Endothelial cell of umbilical vein (primary cell): Measurements from ENCODE around the gene IMPACT. TPM values are rescaled to one million over a fixed set of nuclear protein-coding genes. Genes with fewer than 3 reads are reported as not detected.

ENCODE experiments used
- BruUV-seq: library from RNA; stranded (reverse); fragments of 400-500 nt; replicated peaks from 2 replicates; lab custom pipeline; 2021; lab: Mats Ljungman, UMichigan
- CTCF ChIA-PET: fragments of 300-600, 350-600 bp; sonication (Branson Sonifier 250); formaldehyde crosslinking; loops from one replicate; lab custom pipeline; 2021; ENCODE audit warnings: antibody characterized with exemption, inconsistent platforms; lab: Charles Lee
- POLR2A ChIA-PET: fragments of 300-600, 350-600 bp; sonication (Branson Sonifier 250); formaldehyde crosslinking; loops from one replicate; lab custom pipeline; 2021; ENCODE audit warnings: antibody characterized with exemption, inconsistent platforms; lab: Charles Lee
- DNase-seq: peaks from one replicate; pipeline ENCODE4 v3.0.0-alpha.2; 2011; ENCODE audit warnings: low read depth, low spot score
- FAIRE-seq: peaks from 2 replicates; lab custom pipeline; 2011; peaks lifted over from hg19 to GRCh38; lab: Jason Lieb, UNC
- H2AFZ ChIP-seq: 2 replicates; pipeline ENCODE4 v1.6.0; 2012; ENCODE audit warnings: low read depth, low read length, control low read depth, inconsistent platforms
- H3K27ac ChIP-seq: 2 replicates; pipeline ENCODE4 v1.5.1; 2011; ENCODE audit warnings: low read depth, mild to moderate bottlenecking, control low read depth, low read length, moderate library complexity; ENCODE audit not compliant: insufficient read depth
- H3K27me3 ChIP-seq, 2 experiments: 2 replicates each; pipeline versions ENCODE4 v1.6.0 to v1.6.1; 2011; ENCODE audit warnings: low read length in 2 of 2, mixed read lengths in 1 of 2; ENCODE audit not compliant: control insufficient read depth in 2 of 2, insufficient read depth in 2 of 2
- H3K36me3 ChIP-seq, 2 experiments: 2 replicates in 1 of 2; 3 replicates in 1 of 2; pipeline ENCODE4 v1.5.1; 2011; ENCODE audit warnings: low read length in 2 of 2, mild to moderate bottlenecking in 1 of 2, moderate library complexity in 1 of 2; ENCODE audit not compliant: control insufficient read depth in 2 of 2, insufficient read depth in 2 of 2; ENCODE audit errors: extremely low read depth in 1 of 2
- H3K4me1 ChIP-seq: 3 replicates; pipeline ENCODE4 v1.5.1; 2011; ENCODE audit warnings: mild to moderate bottlenecking, low read length; ENCODE audit not compliant: control insufficient read depth, insufficient read depth; ENCODE audit errors: extremely low read depth
- H3K4me2 ChIP-seq: 2 replicates; pipeline ENCODE4 v1.6.1; 2011; ENCODE audit warnings: low read length, control low read depth, mixed read lengths; ENCODE audit not compliant: insufficient read depth
- H3K4me3 ChIP-seq, 3 experiments: fragments of 200-600 bp in 1 of 3; sonication (generic), shearing (Covaris generic) in 1 of 3; replicated peaks in 1 of 3; 2 replicates each; pipeline ENCODE4 v1.5.1; 2011 to 2016; ENCODE audit warnings: control low read depth in 3 of 3, low read length in 3 of 3, mild to moderate bottlenecking in 2 of 3, inconsistent platforms in 1 of 3, low read depth in 1 of 3, moderate library complexity in 1 of 3; ENCODE audit not compliant: insufficient read depth in 1 of 3
- H3K79me2 ChIP-seq: 2 replicates; pipeline ENCODE4 v1.6.0; 2012; ENCODE audit warnings: low read length, inconsistent platforms; ENCODE audit not compliant: control insufficient read depth, insufficient read depth
- H3K9ac ChIP-seq: replicated peaks from 2 replicates; pipeline ENCODE3; 2011; ENCODE audit warnings: low read length, control low read depth; ENCODE audit not compliant: insufficient read depth; ENCODE audit errors: extremely low read depth
- H3K9me1 ChIP-seq: replicated peaks from 3 replicates; pipeline ENCODE4 v1.6.0; 2011; ENCODE audit warnings: mild to moderate bottlenecking, low read length; ENCODE audit not compliant: control insufficient read depth, insufficient read depth; ENCODE audit errors: extremely low read depth
- H3K9me3 ChIP-seq: replicated peaks from 2 replicates; pipeline ENCODE4 v1.5.1; 2012; ENCODE audit warnings: low read length, inconsistent platforms; ENCODE audit not compliant: control insufficient read depth, insufficient read depth
- H4K20me1 ChIP-seq: replicated peaks from 2 replicates; pipeline ENCODE3; 2011; ENCODE audit warnings: mild to moderate bottlenecking, low read length; ENCODE audit not compliant: control insufficient read depth, insufficient read depth; ENCODE audit errors: extremely low read depth
- CTCF ChIP-seq, 2 donors: IDR thresholded peaks; 1 replicate in 1 of 2; 2 replicates in 1 of 2; pipeline ENCODE4 v1.5.1; 2011; ENCODE audit warnings: low read length in 2 of 2, mild to moderate bottlenecking in 2 of 2, moderate library complexity in 2 of 2, control low read depth in 1 of 2, inconsistent platforms in 1 of 2, low read depth in 1 of 2; ENCODE audit not compliant: insufficient read depth in 1 of 2; ENCODE audit errors: extremely low read depth in 1 of 2
- EZH2 ChIP-seq: IDR thresholded peaks from 2 replicates; pipeline ENCODE4 v1.6.1; 2012; ENCODE audit warnings: borderline replicate concordance, low read depth, mild to moderate bottlenecking, moderate library complexity, low read length, inconsistent platforms; ENCODE audit not compliant: severe bottlenecking
- FOS ChIP-seq: IDR thresholded peaks from 2 replicates; pipeline ENCODE4 v1.6.1; 2011; ENCODE audit warnings: mild to moderate bottlenecking, low read length, moderate library complexity, borderline replicate concordance; ENCODE audit not compliant: insufficient read depth
- GATA2 ChIP-seq: IDR thresholded peaks from 2 replicates; pipeline ENCODE4 v1.7.0; 2011; ENCODE audit warnings: low read depth, mild to moderate bottlenecking, moderate library complexity, mixed read lengths, low read length; ENCODE audit not compliant: insufficient read length, insufficient read depth
- JUN ChIP-seq: IDR thresholded peaks from 2 replicates; pipeline ENCODE4 v1.6.1; 2011; ENCODE audit warnings: borderline replicate concordance, low read depth; ENCODE audit not compliant: insufficient read length, insufficient read depth
- MAX ChIP-seq: IDR thresholded peaks from 2 replicates; pipeline ENCODE4 v1.6.1; 2011; ENCODE audit not compliant: insufficient read depth, insufficient read length
- MYC ChIP-seq: IDR thresholded peaks from one replicate; pipeline ENCODE4 v1.6.1; 2011; ENCODE audit warnings: mild to moderate bottlenecking, low read depth, low read length
- POLR2A ChIP-seq: IDR thresholded peaks from 2 replicates; pipeline ENCODE4 v1.6.1; 2012; ENCODE audit warnings: low read depth, mild to moderate bottlenecking, control low read depth, low read length
- POLR2AphosphoS5 ChIP-seq: IDR thresholded peaks from 2 replicates; pipeline ENCODE4 v1.6.1; 2012; ENCODE audit warnings: low read depth, mild to moderate bottlenecking, control low read depth, low read length, moderate library complexity; ENCODE audit not compliant: insufficient read depth
- dilution Hi-C: fragments of 300-500 bp; cut with MboI; formaldehyde crosslinking; loops from one replicate; pipeline ENCODE4 v1.15.0; 2019; ENCODE audit warnings: low sequenced_read_pairs; ENCODE audit not compliant: extremely low pct_ligation_motif_present
- intact Hi-C: fragments of 100-400 bp; cut with micrococcal nuclease; formaldehyde crosslinking; loops from one replicate; pipeline ENCODE4 v1.10.0; 2022
- polyA plus RNA-seq, 4 experiments: library from polyadenylated mRNA; depleted of rRNA in 3 of 4; stranded (reverse) in 3 of 4; unstranded in 1 of 4; fragments of >200 nt; gene quantifications; 2 replicates each; pipeline versions ENCODE4 v1.2.1 to v1.2.3, GENCODE V29; 2011 to 2012; ENCODE audit warnings: missing spikeins in 1 of 4
- total RNA-seq: library from RNA; stranded (reverse); gene quantifications from 2 replicates; pipeline ENCODE4 v1.2.3, GENCODE V29; 2021

The IMPACT gene
- total and polyA plus RNA-seq, 2 donors (not counting 3 experiments of a cell fraction or from before 2014, with no cell fraction given): 15.4 to 28.6 TPM

- Histone ChIP-seq H3K36me3 (no peaks in the 10 kb centered on the region), H3K9me1 (no peaks in the 10 kb centered on the region), H3K4me1 (no peaks in the 10 kb centered on the region), H2AFZ (no peak overlapping the region), H3K9me3 (no peaks in the 10 kb centered on the region), H4K20me1 (no peaks in the 10 kb centered on the region), H3K4me3 (no peak overlapping the region), H3K27ac (no peak overlapping the region), H3K27me3 (peaks cover 11 to 21% of the 10 kb centered on the region in 2 experiments), H3K9ac (no peak overlapping the region), H3K79me2 (no peaks in the 10 kb centered on the region), H3K4me2 (no peak overlapping the region)
- dilution Hi-C loops: no loop called here
- intact Hi-C loops: no loop called here
- CTCF ChIA-PET: no interaction called here
- DNase-seq (no peak), FAIRE-seq (no peak)
- POLR2A ChIA-PET: no interaction called here
- no peak for TF ChIP-seq MAX
- no peak for TF ChIP-seq FOS
- no peak for TF ChIP-seq CTCF (IDR thresholded peaks at IDR 0.05; ENCODE audit: extremely low read depth in 1 of 2, insufficient read depth in 1 of 2, low read depth in 1 of 2, low read length in 2 of 2)
- no peak for TF ChIP-seq GATA2
- no peak for TF ChIP-seq EZH2
- no peak for TF ChIP-seq JUN
- no peak for TF ChIP-seq POLR2A
- no peak for TF ChIP-seq POLR2AphosphoS5
- TF ChIP-seq MYC: no peak
- BruUV-seq: no TSS peak
Measured at GRCh38 chr18:24408496-24408895, 18.0 kb upstream of the IMPACT start.
